ENCODE measurements around the gene FGF8.

Gene FGF8

DNA sequence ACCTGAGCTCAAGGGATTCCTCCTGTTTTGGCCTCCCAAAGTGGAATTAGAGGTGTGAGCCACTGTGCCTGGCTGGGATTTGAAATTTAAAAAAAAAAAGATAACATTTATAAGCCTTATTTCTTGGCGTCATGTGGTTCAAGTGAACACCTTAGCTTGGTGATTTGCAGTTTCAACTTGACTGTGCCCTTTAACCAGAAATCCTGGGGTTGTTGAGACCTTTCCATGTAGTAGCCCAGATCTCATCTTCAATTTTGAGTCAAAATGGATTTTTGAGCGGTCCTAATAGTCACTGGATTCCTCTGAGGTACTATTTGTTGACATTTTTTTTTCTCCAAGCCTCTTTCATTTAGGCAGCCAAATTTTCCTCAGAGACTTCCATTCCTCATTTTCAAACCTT is 51.5 kb downstream of the FGF8 start:
- DNase-seq: no peak

DNA sequence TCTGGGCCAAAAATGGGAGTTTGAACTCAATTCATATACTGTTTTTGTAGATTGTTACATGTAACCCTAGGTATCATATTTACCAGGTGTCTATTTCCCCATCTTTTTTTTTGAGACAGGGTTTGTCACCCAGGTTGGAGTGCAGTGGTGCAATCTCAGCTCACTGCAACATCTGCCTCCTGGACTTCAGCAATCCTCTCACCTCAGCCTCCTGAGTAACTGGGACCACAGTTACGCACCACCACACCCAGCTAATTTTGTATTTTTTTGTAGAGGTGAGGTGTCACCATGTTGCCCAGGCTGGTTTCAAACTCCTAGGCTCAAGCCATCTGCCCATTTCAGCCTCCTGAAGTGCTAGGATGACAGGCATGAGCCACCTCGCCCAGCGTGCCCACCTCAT is 52.7 kb downstream of the FGF8 start:
- no peak for DNase-seq

DNA sequence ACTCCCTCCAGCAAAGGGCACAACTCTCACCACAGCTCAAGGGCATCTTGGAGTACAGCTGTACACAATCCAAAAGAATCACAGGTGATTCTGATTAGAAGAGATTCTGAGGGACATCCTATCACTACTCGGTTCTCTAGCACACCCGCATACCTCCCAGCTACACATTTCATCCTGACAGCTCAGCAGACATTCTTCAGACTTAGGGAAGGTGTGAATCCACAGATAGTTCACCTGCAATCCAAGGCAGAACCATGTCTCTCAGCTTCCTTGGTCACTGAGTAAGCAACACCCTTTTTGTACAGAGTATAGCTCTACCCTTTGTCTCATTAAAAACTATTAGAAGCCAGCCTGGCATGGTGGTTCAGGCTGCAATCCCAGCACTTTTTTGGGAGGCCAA is 54.1 kb downstream of the FGF8 start:
- no peak for DNase-seq

DNA sequence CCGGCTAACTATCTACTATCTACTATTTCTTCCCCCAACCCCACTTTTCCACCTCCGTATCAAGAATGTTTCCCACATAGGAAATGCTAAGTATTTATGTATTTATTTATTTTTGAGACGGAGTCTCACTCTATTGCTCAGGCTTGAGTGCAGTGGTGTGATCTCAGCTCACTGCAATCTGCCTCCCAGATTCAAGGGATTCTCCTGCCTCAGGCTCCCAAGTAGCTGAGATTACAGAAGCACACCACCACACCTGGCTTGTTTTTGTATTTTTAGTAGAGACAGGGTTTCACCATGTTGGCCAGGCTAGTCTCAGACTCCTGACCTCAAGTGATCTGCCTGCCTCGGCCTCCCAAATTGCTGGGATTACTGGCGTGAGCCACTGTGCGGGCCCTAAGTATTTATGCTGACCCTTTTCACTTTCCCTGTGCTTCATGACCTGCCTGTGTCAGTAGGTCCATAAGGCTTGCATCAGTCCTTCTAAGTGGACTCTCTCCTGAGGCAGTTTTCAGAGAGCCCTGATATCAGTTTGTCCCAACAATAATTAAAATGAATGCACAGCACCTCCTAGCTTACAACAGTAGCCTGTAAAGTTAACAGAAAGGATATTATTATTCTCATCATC is 55.2 kb downstream of the FGF8 start:
- DNase-seq: no peak
